Measurements from ENCODE around the gene WHAMM. TPM values are rescaled to one million over a fixed set of nuclear protein-coding genes. Genes with fewer than 3 reads are reported as not detected.
A peak's percentile ranks its signal among the peaks of the same experiment; 100 is the strongest.
"Not testable (repeated sequence)": the region's sequence is repeated elsewhere in the genome, so short reads cannot be mapped to it uniquely, and the experiment has no call there.

WHAMM gene
- total RNA-seq, 1 experiment from 2014 or later, result 7.2 TPM

DNA sequence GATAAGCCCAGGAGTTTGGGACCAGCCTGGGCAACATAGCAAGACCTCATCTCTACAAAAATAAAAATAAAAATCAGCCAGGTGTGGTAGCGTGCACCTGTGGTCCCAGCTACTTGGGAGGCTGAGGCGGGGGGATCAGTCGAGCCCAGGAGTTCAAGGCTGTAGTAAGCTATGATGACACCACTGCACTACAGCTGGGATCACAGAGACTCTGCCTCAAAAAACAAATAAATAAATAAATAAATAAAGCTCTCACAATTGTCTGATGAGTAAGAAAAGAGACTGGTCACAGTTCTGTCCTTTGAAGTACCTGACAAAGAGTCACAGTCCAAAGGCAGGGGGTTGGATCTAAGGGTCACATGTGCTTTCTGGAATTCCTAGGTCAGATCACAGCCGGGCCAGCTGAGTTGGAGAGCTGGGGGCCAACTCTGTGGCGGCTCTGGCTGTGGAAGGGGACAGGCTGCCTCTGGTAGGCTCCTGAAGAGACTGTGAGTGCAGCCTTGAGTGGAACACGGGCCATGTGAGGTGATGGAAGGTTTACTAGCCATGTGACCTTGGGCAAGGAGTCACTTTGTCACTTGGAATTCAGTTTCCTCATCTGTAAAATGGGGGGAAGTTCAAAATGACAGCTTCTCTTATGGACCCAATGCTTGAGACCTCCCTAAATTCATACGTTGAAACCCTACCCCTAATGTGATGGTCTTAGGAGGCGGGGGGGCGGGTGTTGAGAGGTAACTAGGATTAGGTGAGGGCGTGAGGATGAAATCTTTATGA is 47.2 kb downstream of the WHAMM start:
- Histone ChIP-seq H4K20me1 (ENCODE audit: insufficient read depth, low read depth, low read length) (no peaks in the 10 kb centered on the region), H3K4me2 (ENCODE audit: low read depth, low read length, poor library complexity, severe bottlenecking) (peak overlapping the region; percentile 46), H3K9me2 (replicated peaks; ENCODE audit: insufficient read depth, low read length) (no peaks in the 10 kb centered on the region), H3K36me3 (ENCODE audit: insufficient read depth, low read length) (no peaks in the 10 kb centered on the region), H2AFZ (ENCODE audit: low read length) (no peak overlapping the region; the same call in 1 of the 2 replicates), H3K27ac (ENCODE audit: low read length) (no peak overlapping the region), H3K4me3 (ENCODE audit: low read length) (no peak overlapping the region), H3K9me3 (ENCODE audit: low read length) (no peaks in the 10 kb centered on the region), H3K27me3 (ENCODE audit: low read length) (no peaks in the 10 kb centered on the region), H3K4me1 (ENCODE audit: low read length) (peaks cover 34% of the 10 kb centered on the region), H3K9ac (ENCODE audit: low read length) (no peak overlapping the region), H3K79me2 (ENCODE audit: low read length) (no peaks in the 10 kb centered on the region)
- DNase-seq, result no peak

GRCh38 chr15:82858932-82859331 is 49.5 kb downstream of the WHAMM start:
- Histone ChIP-seq H3K4me2 (ENCODE audit: low read depth, low read length, poor library complexity, severe bottlenecking) (no peak overlapping the region), H3K4me3 (ENCODE audit: low read length) (no peak overlapping the region), H3K36me3 (ENCODE audit: insufficient read depth, low read length) (no peaks in the 10 kb centered on the region), H3K4me1 (ENCODE audit: low read length) (peaks cover 11% of the 10 kb centered on the region), H3K27ac (ENCODE audit: low read length) (no peak overlapping the region), H2AFZ (ENCODE audit: low read length) (no peak overlapping the region), H3K27me3 (ENCODE audit: low read length) (no peaks in the 10 kb centered on the region), H4K20me1 (ENCODE audit: insufficient read depth, low read depth, low read length) (no peaks in the 10 kb centered on the region), H3K9ac (ENCODE audit: low read length) (no peak overlapping the region), H3K79me2 (ENCODE audit: low read length) (no peaks in the 10 kb centered on the region), H3K9me2 (replicated peaks; ENCODE audit: insufficient read depth, low read length) (no peaks in the 10 kb centered on the region), H3K9me3 (ENCODE audit: low read length) (no peaks in the 10 kb centered on the region)
- DNase-seq, result no peak

DNA sequence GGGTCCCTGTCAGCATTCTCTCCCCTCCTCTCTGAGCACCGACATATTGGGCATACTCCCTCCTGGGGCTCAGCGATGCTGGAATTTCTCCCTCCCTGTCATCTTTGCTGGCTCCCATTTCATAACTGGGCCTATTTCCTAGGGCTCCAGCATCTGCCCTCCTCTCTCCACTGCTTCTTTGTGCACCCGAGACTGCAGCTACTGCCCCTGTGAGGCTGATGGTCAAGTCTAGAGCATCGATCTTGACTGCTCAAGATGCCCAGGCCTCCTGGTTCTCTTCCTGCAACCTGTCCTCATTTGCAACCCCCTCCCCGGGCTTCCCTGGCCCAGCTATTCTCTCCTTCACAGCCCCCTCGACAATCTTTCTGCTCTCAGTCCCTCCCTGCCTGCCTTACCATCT is 53.5 kb downstream of the WHAMM start:
- no peaks in the 10 kb centered on the region for H3K27me3 ChIP-seq (ENCODE audit: low read length)
- H3K9me2 ChIP-seq (replicated peaks; ENCODE audit: insufficient read depth, low read length), result no peaks in the 10 kb centered on the region
- H3K9me3 ChIP-seq (ENCODE audit: low read length), result no peaks in the 10 kb centered on the region
- H2AFZ ChIP-seq (ENCODE audit: low read length), result no peak overlapping the region
- no peak overlapping the region for H3K9ac ChIP-seq (ENCODE audit: low read length)
- no peaks in the 10 kb centered on the region for H3K4me1 ChIP-seq (ENCODE audit: low read length)
- no peaks in the 10 kb centered on the region for H4K20me1 ChIP-seq (ENCODE audit: insufficient read depth, low read depth, low read length)
- no peaks in the 10 kb centered on the region for H3K79me2 ChIP-seq (ENCODE audit: low read length)
- no peak overlapping the region for H3K27ac ChIP-seq (ENCODE audit: low read length)
- no peaks in the 10 kb centered on the region for H3K36me3 ChIP-seq (ENCODE audit: insufficient read depth, low read length)
- no peak overlapping the region for H3K4me3 ChIP-seq (ENCODE audit: low read length)
- no peak overlapping the region for H3K4me2 ChIP-seq (ENCODE audit: low read depth, low read length, poor library complexity, severe bottlenecking)
- no peak for DNase-seq

GRCh38 chr15:82864967-82865366 is 55.5 kb downstream of the WHAMM start:
- H3K4me3 ChIP-seq (ENCODE audit: low read length), result no peak overlapping the region
- no peak for DNase-seq
- no peak overlapping the region for H3K27ac ChIP-seq (ENCODE audit: low read length)
- no peak overlapping the region for H2AFZ ChIP-seq (ENCODE audit: low read length)
- H3K4me2 ChIP-seq (ENCODE audit: low read depth, low read length, poor library complexity, severe bottlenecking), result no peak overlapping the region
- H3K27me3 ChIP-seq (ENCODE audit: low read length), result no peaks in the 10 kb centered on the region
- no peaks in the 10 kb centered on the region for H3K36me3 ChIP-seq (ENCODE audit: insufficient read depth, low read length)
- no peaks in the 10 kb centered on the region for H4K20me1 ChIP-seq (ENCODE audit: insufficient read depth, low read depth, low read length)
- H3K9me2 ChIP-seq (replicated peaks; ENCODE audit: insufficient read depth, low read length), result no peaks in the 10 kb centered on the region
- peaks cover 2% of the 10 kb centered on the region for H3K4me1 ChIP-seq (ENCODE audit: low read length)
- H3K9me3 ChIP-seq (ENCODE audit: low read length), result no peaks in the 10 kb centered on the region
- no peak overlapping the region for H3K9ac ChIP-seq (ENCODE audit: low read length)
- H3K79me2 ChIP-seq (ENCODE audit: low read length), result no peaks in the 10 kb centered on the region

- DNase-seq; H3K27ac ChIP-seq (ENCODE audit: low read length); H3K36me3 ChIP-seq (ENCODE audit: insufficient read depth, low read length); H3K4me2 ChIP-seq (ENCODE audit: low read depth, low read length, poor library complexity, severe bottlenecking); H2AFZ ChIP-seq (ENCODE audit: low read length); H3K4me1 ChIP-seq (ENCODE audit: low read length); H3K9ac ChIP-seq (ENCODE audit: low read length); H3K27me3 ChIP-seq (ENCODE audit: low read length); H3K9me2 ChIP-seq (replicated peaks; ENCODE audit: insufficient read depth, low read length); H3K79me2 ChIP-seq (ENCODE audit: low read length); H3K9me3 ChIP-seq (ENCODE audit: low read length); H3K4me3 ChIP-seq (ENCODE audit: low read length); H4K20me1 ChIP-seq (ENCODE audit: insufficient read depth, low read depth, low read length): not testable (repeated sequence)
Observed at GRCh38 chr15:82865581-82865980, 56.2 kb downstream of the WHAMM start.

DNA sequence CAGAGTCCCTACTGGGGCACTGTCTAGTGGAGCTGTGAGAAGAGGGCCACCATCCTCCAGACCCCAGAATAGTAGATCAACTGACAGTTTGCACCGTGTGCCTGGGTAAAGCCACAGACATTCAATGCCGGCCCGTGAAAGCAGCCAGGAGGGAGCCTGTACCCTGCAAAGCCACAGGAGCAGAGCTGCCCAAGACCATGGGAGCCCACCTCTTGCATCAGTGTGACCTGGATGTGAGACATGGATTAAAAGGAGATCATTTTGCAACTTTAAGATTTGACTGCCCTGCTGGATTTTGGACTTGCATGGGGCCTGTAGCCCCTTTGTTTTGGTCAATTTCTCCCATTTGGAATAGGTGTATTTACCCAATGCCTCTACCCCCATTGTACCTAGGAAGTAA is 56.6 kb downstream of the WHAMM start:
- H3K36me3 ChIP-seq (ENCODE audit: insufficient read depth, low read length), result not testable (repeated sequence)

GRCh38 chr15:82870727-82871320 is 61.4 kb downstream of the WHAMM start:
- Histone ChIP-seq H2AFZ (ENCODE audit: low read length) (peak overlapping the region; percentile 88), H3K9me2 (replicated peaks; ENCODE audit: insufficient read depth, low read length) (no peaks in the 10 kb centered on the region)

More for the DNA sequence above, 56.6 kb downstream of the WHAMM start:
- H4K20me1 ChIP-seq (ENCODE audit: insufficient read depth, low read depth, low read length); H3K4me2 ChIP-seq (ENCODE audit: low read depth, low read length, poor library complexity, severe bottlenecking); DNase-seq; H3K27ac ChIP-seq (ENCODE audit: low read length); H3K79me2 ChIP-seq (ENCODE audit: low read length); H2AFZ ChIP-seq (ENCODE audit: low read length); H3K9ac ChIP-seq (ENCODE audit: low read length); H3K4me3 ChIP-seq (ENCODE audit: low read length); H3K9me2 ChIP-seq (replicated peaks; ENCODE audit: insufficient read depth, low read length); H3K9me3 ChIP-seq (ENCODE audit: low read length); H3K27me3 ChIP-seq (ENCODE audit: low read length): not testable (repeated sequence)
- peaks cover 12% of the 10 kb centered on the region for H3K4me1 ChIP-seq (ENCODE audit: low read length)

GRCh38 chr15:82871358-82871757 is 61.9 kb downstream of the WHAMM start:
- DNase-seq, result peak; percentile 46
- Histone ChIP-seq H4K20me1 (ENCODE audit: insufficient read depth, low read depth, low read length) (no peaks in the 10 kb centered on the region), H3K27ac (ENCODE audit: low read length) (peak overlapping the region; percentile 88), H3K27me3 (ENCODE audit: low read length) (no peaks in the 10 kb centered on the region), H2AFZ (ENCODE audit: low read length) (peak overlapping the region; percentile 88; the same call in 1 of the 2 replicates), H3K4me1 (ENCODE audit: low read length) (peaks cover 33% of the 10 kb centered on the region), H3K9ac (ENCODE audit: low read length) (peak overlapping the region; percentile 56), H3K4me3 (ENCODE audit: low read length) (peak overlapping the region; percentile 46; the same call in 1 of the 2 replicates), H3K9me3 (ENCODE audit: low read length) (no peaks in the 10 kb centered on the region), H3K4me2 (ENCODE audit: low read depth, low read length, poor library complexity, severe bottlenecking) (peak overlapping the region; percentile 60), H3K79me2 (ENCODE audit: low read length) (no peaks in the 10 kb centered on the region), H3K36me3 (ENCODE audit: insufficient read depth, low read length) (no peaks in the 10 kb centered on the region), H3K9me2 (replicated peaks; ENCODE audit: insufficient read depth, low read length) (no peaks in the 10 kb centered on the region)

More at GRCh38 chr15:82870727-82871320, 61.4 kb downstream of the WHAMM start:
- Histone ChIP-seq H3K79me2 (ENCODE audit: low read length) (no peaks in the 10 kb centered on the region), H3K9me3 (ENCODE audit: low read length) (no peaks in the 10 kb centered on the region), H4K20me1 (ENCODE audit: insufficient read depth, low read depth, low read length) (no peaks in the 10 kb centered on the region), H3K4me2 (ENCODE audit: low read depth, low read length, poor library complexity, severe bottlenecking) (peak overlapping the region; percentile 60), H3K4me3 (ENCODE audit: low read length) (no peak overlapping the region; the same call in 1 of the 2 replicates), H3K4me1 (ENCODE audit: low read length) (peaks cover 33% of the 10 kb centered on the region), H3K9ac (ENCODE audit: low read length) (peak overlapping the region; percentile 56), H3K27me3 (ENCODE audit: low read length) (no peaks in the 10 kb centered on the region), H3K36me3 (ENCODE audit: insufficient read depth, low read length) (no peaks in the 10 kb centered on the region), H3K27ac (ENCODE audit: low read length) (peak overlapping the region; percentile 88)
- peak; percentile 49 for DNase-seq

Measured in Karpas-422 (cell line).